SK-N-SH (cell line): ENCODE data around the gene WFDC13.

Experiments
- MEF2A ChIP-seq: IDR thresholded peaks from 2 replicates; pipeline ENCODE4 v1.4.0; 2012; ENCODE audit warnings: low read depth, borderline replicate concordance
- RCOR1 ChIP-seq: fragments of 150-350 bp; IDR thresholded peaks from 2 replicates; pipeline ENCODE4 v1.6.1; 2017; ENCODE audit warnings: antibody characterized with exemption, low read length
- RXRA ChIP-seq: IDR thresholded peaks from 2 replicates; pipeline ENCODE4 v1.4.0; 2012; ENCODE audit warnings: low read depth, mild to moderate bottlenecking, borderline replicate concordance
- TF ChIP-seq, protein P1 (sequence below): IDR thresholded peaks from 2 replicates; pipeline ENCODE4 v1.6.1; 2012; ENCODE audit warnings: mild to moderate bottlenecking, low read depth, low read length, moderate library complexity
- TF ChIP-seq, protein P2 (sequence below): fragments of 200-600 bp; sonication (generic); IDR thresholded peaks from 2 replicates; pipeline ENCODE4 v1.6.1; 2017; ENCODE audit warnings: antibody characterized with exemption, mild to moderate bottlenecking, moderate library complexity

DNA sequence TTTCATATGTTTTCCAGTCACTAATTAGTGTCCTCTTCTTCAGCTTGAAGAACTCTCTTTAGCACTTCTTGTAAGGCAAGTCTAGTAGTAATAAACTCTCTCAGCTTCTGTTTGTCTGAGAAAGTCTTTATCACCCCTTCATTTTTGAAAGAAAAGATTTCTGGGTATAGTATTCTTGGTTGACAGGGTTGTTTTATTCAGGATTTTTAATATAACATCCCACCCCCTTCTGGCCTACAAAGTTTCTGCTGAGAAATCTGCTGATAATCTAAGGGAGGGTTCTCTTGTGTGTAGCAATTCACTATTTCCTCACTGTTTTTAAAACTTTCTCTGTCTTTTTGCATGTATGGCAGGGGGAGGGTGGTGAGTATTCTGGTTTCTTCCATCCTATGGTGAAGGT lies 22.2 kb upstream of the WFDC13 start:
- TF ChIP-seq MEF2A (no peak), RXRA (no peak), RCOR1 (no peak)
- TF ChIP-seq, protein P1, sequence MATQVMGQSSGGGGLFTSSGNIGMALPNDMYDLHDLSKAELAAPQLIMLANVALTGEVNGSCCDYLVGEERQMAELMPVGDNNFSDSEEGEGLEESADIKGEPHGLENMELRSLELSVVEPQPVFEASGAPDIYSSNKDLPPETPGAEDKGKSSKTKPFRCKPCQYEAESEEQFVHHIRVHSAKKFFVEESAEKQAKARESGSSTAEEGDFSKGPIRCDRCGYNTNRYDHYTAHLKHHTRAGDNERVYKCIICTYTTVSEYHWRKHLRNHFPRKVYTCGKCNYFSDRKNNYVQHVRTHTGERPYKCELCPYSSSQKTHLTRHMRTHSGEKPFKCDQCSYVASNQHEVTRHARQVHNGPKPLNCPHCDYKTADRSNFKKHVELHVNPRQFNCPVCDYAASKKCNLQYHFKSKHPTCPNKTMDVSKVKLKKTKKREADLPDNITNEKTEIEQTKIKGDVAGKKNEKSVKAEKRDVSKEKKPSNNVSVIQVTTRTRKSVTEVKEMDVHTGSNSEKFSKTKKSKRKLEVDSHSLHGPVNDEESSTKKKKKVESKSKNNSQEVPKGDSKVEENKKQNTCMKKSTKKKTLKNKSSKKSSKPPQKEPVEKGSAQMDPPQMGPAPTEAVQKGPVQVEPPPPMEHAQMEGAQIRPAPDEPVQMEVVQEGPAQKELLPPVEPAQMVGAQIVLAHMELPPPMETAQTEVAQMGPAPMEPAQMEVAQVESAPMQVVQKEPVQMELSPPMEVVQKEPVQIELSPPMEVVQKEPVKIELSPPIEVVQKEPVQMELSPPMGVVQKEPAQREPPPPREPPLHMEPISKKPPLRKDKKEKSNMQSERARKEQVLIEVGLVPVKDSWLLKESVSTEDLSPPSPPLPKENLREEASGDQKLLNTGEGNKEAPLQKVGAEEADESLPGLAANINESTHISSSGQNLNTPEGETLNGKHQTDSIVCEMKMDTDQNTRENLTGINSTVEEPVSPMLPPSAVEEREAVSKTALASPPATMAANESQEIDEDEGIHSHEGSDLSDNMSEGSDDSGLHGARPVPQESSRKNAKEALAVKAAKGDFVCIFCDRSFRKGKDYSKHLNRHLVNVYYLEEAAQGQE = no peak
- TF ChIP-seq, protein P2, sequence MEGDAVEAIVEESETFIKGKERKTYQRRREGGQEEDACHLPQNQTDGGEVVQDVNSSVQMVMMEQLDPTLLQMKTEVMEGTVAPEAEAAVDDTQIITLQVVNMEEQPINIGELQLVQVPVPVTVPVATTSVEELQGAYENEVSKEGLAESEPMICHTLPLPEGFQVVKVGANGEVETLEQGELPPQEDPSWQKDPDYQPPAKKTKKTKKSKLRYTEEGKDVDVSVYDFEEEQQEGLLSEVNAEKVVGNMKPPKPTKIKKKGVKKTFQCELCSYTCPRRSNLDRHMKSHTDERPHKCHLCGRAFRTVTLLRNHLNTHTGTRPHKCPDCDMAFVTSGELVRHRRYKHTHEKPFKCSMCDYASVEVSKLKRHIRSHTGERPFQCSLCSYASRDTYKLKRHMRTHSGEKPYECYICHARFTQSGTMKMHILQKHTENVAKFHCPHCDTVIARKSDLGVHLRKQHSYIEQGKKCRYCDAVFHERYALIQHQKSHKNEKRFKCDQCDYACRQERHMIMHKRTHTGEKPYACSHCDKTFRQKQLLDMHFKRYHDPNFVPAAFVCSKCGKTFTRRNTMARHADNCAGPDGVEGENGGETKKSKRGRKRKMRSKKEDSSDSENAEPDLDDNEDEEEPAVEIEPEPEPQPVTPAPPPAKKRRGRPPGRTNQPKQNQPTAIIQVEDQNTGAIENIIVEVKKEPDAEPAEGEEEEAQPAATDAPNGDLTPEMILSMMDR = no peak
